Measurements from ENCODE around the gene NBAS.

The NBAS gene

DNA sequence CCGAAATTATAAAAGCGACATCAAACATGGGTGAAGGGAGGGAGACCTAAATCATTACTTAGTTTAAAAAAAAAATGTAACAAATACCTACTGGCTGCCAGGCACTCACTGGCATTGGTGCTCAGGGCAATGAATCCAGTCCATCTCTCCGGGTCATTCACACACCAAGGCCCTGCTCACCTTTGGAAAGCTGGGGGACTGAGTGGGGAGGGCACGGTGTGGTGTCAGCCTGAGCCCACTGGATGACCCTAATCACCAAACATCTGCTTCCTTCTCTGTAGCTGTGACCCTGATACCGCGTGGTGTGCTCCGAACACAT is 30.2 kb upstream of the NBAS start:
- DNase-seq (ENCODE audit: low spot score), result no peak

DNA sequence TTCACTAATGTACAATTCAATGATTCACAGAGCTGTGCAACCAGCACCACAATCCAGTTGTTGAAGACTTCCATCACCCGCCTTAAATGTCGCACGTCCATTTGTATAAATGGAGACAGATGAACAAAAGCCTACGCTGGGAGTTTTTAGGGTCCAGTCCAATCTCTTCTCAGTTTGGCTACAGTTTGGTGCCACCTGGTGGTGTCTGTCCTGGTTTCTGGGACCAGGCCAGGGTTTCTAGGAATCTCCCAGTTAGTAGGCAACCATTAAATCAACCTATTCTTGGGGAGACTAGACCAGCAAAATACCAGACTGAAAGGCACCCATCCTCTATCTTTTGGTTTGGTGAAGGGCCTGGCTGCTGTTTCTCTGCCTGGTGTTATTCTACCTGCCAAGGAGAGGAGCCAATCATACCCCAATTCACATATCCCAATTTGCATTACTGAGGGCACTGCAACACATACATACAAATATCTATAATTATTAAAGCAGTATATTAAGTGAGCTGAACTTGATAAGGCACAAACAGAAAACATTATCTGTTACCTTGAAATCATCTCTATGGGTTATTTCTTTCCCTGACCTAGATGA is 27.3 kb upstream of the NBAS start:
- peak; percentile 52 for DNase-seq (ENCODE audit: low spot score)

DNA sequence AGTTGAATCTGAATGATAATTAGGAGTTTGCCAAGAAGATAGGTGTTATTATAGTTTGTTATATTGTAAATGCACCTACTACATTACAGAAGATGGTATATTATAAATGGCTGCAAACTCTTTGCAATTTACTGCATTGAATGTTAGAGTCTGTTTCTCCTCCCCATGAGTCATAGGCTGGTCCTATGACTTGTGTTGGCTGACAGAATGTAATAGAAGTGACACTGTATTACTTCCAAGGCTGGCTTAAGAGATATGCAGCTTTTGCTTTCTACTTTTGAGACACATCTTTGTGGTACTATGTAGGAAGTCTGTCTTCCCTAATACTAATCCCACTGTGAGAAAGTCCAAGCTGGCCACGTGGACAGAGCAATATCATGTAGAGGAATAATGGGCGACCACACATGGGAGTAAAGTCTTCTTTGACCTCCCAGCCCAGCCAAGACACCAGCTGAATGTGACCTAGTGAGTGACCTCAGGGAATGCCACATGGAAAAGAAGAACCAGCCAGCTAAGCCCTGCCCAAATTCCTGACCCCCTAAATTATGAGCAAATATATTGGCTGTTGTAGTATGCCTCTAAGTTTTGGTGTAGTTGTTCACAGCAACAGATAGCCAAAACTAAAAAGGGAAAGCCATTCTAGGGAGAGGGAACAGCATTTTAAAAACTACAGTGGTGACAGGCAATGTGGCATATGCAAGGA is 23.8 kb upstream of the NBAS start:
- peak; percentile 13 for DNase-seq (ENCODE audit: low spot score)

DNA sequence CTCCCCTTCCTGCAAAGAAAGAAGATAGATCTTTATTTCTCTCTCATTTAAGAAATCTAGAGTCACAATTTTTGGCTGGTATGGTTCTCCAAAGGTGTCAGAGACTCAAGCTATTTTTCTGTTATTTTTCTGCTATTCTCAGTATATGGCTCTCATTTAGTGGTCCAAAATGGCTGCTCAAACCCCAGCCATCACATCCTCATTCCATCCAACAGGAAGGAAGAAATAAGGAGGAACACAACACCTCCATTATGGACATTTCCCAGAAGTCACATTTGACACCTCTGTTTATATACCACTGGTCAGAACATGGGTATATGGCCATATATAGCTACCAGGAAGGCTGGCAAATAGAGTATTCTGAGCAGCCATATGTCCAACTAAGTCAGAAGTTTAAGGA is 23.2 kb upstream of the NBAS start:
- DNase-seq (ENCODE audit: low spot score), result no peak

DNA sequence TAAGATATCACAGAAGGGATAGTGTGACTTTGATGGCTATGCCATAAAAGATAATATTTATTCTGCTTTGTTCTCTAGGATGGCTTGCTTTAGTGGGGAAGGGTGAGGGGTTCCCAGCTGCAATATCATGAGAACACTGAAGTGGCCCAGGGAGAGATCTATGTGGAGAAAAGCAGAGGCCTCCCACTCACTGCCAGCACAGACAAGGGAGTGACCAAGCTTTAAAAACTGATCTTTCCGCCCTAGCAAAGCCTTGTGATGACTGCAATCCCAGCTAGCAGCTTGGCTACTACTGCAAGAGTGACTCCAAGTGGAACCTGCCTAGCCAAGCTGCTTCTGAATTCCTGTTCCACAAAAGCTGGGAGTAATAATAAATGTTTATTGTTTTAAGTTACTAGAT is 22.7 kb upstream of the NBAS start:
- DNase-seq (ENCODE audit: low spot score), result no peak

DNA sequence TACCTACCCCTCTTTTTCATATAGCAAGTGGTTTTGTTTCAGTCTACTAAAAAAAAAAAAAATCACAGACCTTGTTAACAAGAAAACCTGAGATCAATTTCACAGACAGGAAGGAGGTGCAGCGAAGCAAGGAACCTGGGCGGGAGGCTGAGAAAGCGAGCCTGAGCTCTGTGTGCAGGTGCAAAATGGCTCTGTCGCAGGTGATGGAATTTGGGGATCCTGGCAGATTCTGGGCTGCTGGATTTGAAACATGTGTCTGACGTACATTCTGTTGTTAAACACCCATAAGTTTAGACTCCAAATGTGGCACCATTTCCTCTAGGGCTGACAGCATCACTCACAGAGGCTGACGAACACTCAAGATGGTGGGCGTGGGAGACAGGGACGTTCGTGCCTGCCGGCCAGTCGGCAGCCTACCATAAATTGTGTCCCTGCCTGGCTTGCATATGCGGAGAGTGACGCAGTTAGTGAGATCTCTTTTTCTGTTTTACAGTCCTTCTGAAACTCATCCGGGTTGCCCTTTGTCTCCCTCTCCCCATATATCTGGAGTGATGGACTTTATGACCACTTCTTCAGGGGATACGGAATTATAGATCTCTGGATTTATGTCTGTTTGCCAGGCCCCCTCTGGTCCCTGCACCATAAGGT is 21.7 kb upstream of the NBAS start:
- no peak for DNase-seq (ENCODE audit: low spot score)

DNA sequence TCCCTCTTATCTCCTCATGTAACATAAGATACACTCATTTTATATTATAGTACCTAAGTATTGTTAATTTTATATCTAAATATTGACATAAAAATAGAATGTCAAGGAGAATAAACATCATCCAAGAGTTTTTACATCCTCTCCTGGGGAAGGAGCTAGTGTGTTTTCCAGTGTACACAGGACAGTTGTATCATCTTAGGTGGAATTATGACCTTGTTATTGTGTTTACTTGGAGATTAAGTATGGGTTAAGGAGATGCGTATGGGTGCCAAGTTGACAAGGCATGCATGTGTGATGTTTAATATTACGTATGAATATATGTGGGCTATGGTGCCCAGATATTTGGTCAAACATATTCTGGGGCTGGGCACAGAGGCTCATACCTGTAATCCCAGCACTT is 19.3 kb upstream of the NBAS start:
- no peak for DNase-seq (ENCODE audit: low spot score)

DNA sequence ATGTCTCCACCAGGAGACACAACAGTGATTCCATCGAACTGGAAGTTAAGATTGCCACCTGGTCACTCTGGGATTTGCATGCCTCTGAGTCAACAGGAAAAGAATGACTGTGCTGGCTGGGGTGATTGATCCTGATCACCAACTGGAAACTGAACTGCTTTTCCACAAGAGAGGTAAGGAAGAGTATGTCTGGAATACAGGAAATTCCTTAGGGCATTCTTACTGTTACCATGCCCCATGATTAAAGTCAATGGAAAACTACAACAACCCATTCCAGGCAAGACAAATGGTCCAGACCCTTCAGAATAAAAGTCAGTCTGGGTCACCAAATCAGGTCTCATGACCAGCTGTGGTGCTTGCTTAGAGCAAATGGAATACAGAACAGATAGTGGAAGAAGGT is 18.5 kb upstream of the NBAS start:
- peak; percentile 10 for DNase-seq (ENCODE audit: low spot score)

DNA sequence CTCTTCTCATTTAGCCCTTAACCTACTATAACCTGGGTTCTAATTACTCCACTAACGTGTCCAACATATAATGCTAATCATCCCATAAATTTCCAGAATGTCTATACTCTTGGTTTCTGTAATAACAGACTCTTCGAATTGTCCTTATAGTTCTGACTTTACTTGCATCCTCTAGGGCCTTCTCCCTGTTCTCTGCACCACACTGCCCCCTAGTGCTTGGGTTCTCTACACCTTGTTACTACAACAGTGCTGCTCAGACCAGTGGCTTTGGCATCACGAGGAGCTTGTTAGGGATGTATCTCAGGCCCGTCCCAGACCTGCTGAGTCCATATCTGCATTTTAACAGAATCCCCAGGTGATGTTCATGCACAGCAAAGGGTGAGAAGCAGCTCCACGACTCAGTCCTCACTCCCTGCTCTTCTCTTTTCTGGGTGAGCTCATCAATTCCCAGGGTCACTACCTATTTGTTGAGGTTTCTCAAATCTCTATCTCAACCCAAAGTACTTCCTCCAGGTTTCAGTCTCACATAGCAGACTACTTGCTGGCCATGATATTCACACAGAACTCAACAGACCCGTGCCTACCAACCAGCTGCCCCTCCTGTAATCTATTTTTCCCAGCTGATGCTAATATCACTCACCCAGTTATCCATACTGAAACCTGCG is 16.1 kb upstream of the NBAS start:
- peak; percentile 81 for DNase-seq (ENCODE audit: low spot score)

DNA sequence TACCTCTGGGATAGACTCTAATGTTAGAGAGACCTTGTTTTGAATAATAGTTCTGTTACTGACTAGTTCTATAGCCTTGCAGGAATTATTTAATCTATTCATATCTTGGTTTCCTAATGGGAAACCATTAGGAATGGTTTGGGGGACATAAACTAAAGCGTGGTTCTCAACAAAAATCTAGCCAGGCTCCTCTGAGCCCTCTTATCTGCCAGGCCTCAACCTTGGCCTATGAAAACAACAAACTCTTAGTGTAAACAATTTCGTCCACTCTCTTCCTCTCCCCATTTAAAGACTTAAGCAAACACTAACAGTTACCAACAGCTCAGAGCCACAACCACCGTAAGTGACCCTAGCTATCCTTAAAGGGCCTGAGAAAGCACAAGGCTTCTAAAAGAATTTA is 10.6 kb upstream of the NBAS start:
- DNase-seq (ENCODE audit: low spot score), result no peak

DNA sequence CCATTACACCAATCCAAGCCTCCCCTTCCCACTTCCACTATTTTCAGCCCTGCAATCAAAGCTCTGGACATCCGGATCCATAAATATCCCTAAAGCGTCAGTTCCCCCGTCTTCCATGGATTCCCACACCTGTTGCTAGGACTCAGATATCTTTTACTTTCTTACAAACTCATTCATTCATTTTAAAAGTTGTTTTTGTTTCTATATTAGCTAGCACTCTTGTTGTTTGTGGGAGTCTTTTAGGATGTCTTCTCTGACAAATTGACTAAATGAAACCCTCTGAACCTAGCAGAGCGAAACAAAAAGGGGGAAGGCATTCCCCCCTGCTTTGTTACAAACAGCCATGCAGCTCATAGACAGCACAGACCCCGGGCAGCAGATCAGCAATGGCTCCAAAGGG is 9.0 kb upstream of the NBAS start:
- no peak for DNase-seq (ENCODE audit: low spot score)

DNA sequence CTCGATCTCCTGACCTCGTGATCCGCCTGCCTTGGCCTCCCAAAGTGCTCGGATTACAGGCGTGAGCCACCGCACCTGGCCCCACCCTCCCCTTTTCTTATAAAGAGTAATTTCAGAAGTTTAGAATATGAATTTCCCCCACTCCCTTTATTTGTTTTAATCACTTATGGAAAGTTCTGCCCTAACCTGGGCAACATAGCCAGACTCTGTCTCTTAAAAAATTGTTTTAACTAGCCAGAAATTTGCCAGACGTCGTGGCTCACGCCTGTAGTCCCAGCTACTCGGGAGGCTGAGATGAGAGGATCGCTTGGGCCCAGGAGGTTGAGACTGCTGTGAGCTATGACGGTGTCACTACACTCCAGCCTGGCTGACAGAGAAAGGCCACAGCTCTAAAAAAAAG is 7.7 kb upstream of the NBAS start:
- DNase-seq (ENCODE audit: low spot score), result no peak

DNA sequence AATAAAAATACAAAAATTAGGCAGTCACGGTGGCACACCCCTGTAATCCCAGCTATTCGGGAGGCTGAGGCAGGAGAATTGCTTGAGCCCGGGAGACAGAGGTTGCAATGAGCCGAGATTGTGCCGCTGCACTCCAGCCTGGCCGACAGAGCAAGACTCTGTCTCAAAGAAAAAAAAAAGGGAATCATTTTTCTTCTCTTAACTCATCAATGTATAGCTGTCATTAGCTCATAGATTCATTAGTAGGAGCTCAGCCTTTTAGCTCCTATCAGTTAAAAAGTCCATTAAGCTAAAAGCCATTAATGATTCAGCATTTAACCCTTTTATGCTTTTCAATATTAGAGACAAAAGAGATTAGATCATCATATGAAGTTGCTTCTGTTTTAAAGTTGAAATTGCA is 5.8 kb upstream of the NBAS start:
- DNase-seq (ENCODE audit: low spot score), result no peak

DNA sequence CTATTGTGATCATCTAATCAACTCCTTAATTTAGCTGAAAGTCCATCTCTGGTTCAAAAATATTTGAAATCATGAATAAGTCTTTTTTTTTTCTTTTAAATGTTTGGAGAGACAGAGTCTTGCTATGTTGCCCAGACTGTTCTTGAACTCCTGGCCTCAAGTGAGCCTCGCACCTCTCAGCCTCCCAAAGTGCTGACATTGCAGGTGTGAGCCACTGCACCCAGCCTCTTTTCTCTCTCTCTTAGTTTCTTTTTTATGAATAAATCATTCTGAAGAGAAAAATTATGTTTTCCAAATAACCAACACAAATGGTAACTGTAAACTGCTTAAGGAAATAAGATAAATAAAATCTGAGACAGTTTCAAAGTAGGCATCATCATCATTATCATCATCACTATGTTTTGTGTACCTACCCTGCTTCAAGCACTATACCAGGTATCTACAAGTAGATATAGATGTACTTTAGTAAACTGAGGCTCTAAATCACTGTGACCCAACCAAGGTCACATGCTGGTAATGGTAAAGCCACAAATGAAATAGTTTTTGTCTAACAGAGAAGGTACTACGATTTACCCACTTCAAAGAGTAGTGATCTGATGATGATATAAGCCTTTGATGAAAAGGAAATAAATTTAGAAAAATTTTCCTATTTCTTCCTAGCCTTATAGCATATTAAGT is 5.0 kb upstream of the NBAS start:
- DNase-seq (ENCODE audit: low spot score), result no peak

DNA sequence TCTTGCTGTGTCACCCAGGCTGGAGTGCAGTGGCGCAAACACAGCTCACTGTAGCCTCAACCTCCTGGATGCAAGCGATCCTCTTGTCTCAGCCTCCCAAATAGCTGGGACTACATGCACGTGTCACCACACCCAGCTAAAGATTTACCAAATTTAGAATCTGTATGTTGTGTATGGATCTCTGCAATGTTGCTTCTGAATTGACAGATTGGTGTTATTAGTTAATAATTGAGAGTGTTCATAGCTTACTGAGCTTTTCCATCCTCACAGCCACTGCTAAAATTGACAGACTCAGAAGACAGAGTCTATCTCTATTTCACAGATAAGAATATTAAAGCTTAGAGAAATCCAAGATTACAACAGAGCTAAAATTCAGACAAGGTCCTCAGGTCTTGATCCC is 4.3 kb upstream of the NBAS start:
- DNase-seq (ENCODE audit: low spot score), result no peak

DNA sequence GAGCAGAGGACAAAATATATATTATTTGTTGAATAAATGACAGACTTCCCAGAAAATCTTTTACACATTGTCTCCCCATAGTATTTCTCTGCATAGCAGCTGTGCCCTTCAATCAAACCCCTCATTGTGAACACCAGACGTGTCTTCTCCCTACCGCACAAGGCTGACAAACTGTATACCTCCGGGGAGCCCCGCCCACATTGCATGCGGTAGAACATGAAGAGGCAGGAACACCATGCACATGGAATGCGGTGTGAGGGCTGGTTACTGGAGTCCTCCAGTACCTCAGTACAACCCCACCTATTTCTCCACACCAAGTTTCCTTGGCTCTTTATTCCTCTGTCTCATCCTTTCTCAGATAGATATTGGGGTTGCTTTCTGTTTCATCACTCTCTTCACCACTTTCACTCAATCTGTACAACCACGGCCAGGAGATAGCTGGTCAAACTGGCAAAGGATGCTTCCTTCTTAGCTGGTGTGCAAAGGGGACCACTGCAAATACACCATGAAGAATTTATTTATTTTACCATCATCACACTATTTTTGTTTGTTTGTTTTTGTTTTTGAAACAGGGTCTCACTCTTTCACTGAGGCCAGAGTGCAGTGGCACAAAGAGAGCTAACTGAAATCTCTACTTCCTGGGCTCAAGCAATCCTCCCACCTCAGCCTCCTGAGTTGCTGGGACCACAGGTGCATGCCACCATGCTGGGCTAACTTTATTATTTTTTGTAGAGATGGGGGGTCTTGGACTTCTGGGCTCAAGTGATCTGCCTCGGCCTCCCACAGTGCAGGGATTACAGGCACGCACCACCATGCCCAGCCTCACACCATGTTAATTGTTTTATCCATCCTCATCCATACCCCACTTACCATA is 2.3 kb upstream of the NBAS start:
- no peak for DNase-seq (ENCODE audit: low spot score)

DNA sequence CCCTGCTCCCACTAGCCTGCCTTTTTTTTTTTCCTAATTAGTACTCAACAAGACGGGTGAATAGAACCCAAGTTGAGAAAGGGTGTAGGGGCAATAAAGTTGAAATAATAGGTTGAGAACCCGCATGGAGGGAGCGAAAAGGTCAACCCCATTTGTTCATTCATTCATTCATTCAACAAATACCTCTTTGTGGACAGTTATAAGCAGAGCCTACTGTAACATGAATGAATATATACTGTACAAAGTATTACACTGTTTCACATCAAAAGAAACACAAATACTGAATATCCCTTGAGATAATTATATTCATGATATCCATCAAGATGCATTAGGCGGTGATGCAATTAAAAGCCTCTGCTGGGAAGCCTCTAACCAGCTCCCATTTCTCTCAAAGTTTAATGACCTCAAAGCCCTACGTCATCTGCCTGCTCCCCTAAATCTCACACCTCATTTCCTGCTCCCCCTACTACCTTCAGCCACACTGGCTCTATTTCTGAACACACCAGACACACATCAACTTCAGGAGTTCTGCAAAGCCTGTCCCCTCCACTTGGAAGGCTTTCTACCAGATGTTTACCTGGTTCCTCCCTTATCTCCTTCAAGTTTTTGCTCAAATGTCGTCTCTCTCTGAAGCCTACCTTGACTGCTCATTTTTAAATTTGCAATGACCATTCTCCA is 1.4 kb upstream of the NBAS start:
- no peak for DNase-seq (ENCODE audit: low spot score)

DNA sequence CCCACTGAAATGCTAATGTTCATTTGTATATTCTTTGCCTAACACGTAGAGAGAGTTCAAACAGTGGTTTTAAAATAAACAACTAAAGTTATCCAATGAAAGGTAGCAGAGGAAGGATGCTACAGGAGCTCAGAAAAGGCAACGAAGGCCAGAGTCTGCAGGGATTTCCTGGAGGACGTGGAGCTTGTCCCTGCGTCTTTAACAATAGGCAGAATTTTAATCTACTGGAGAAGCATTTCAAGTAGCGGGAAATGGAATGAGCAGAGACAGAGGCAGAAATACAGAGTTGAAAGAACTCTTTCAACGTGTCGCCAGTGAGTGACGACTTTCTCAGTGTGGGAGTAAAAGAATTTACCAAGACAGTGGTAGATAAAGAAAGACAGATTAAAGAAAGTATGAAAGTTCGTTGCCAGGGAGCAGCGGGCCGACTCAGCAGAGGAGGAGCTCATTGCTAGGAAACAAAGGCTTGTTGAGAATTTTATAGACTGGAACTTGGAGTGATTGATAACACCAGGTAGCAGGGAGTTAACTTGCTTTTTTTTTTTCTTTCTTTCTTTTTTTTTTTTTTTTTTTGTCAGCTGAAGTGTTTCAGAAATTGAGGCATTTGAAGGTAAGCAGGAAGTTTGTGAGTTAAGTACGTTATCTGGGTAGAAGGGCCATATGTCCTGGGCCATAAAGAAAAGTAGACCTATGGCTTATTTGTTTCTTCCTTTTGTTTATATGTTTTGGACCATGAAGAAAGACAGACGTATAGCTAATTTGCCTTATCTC is 625 bp upstream of the NBAS start:
- peak; percentile 54 for DNase-seq (ENCODE audit: low spot score)

DNA sequence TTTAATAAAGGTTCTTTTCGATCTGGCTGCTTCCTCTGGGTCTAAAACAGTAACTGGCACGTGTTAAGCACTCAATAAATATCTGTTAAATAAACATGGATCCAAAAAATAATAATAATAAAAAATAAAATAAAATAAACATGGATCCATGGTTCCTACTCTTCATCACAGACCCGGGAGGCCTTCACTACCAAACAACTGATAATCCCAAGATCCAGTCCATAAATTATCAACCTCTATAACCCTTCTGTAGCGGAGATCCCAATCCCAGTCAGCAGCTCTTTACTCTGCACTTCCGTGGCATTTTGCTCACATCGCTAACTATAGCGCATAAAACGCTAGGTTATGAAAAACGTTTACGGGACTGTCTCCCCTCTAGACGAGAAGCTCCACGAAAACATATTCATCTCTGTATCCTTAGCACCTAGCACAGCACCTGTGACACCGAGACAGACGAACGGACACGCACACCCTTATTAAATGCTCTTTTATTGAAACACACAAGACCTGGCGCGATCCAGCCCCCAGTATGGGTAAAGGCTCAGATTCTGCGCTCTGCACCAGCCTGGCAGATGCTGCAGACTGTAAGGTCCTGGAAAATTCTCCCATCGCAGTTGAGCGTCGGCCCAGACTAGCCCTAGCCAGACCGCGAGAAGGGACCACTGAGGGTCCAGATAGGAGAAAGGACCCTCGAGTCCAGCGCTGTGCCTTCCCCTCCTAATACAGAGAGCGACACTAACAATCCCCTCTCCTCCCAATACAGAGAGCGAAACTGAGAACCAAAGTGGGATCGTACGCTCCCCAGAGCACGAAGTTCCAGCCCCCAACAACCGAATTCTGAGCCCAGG is 770 bp downstream of the NBAS start:
- DNase-seq (ENCODE audit: low spot score), result peak; percentile 59

Data from GM03348 (cell line).